ENCODE data around the gene SPDEF.

DNA sequence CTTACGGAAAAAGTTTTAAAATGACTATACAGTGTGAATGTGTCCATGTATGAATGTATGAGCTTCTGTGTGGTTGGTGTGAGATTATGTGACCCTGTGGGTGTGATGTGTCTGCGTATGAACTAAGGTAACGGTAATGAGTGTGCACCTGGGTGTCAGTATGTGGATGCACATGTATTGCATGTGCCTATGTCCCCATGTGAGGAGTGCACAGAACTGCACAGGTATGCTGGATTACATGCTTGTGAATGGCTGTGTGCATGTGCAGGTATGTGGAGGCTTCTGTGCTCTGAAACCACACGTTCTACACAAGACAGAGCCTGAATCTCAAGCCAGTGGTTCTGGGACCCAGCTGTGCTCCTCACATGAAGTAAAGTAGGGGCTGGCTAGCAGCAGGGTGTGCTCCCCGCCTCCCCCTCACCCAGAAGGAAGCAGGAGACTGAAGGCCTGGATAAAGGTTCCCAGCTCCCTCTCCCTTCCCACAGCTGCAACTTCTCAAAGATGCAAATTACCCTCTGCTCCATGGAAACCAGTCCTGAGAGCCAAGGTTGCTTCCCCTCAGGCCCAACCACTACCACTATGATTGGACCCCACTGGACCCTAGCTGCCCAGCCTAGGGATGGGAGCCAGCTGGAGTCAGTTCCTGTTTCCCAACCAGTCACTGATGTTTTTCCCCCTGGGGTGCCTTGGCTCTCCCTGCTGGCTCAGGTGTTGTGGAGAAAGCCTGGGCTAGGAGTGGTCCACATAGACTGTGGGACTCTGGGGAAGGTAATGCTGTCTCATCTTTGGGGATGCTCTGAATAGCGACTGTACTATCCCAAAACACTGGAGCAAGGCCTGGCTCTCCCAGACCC lies 24.8 kb upstream of the SPDEF start:
- TF ChIP-seq, protein P1, sequence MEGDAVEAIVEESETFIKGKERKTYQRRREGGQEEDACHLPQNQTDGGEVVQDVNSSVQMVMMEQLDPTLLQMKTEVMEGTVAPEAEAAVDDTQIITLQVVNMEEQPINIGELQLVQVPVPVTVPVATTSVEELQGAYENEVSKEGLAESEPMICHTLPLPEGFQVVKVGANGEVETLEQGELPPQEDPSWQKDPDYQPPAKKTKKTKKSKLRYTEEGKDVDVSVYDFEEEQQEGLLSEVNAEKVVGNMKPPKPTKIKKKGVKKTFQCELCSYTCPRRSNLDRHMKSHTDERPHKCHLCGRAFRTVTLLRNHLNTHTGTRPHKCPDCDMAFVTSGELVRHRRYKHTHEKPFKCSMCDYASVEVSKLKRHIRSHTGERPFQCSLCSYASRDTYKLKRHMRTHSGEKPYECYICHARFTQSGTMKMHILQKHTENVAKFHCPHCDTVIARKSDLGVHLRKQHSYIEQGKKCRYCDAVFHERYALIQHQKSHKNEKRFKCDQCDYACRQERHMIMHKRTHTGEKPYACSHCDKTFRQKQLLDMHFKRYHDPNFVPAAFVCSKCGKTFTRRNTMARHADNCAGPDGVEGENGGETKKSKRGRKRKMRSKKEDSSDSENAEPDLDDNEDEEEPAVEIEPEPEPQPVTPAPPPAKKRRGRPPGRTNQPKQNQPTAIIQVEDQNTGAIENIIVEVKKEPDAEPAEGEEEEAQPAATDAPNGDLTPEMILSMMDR (IDR thresholded peaks at IDR 0.05): no peak
- no peak for TF ChIP-seq POLR2AphosphoS5 (IDR thresholded peaks at IDR 0.05; ENCODE audit: insufficient read depth in 1 of 2, low read depth in 1 of 2)
- TF ChIP-seq POLR2A (IDR thresholded peaks at IDR 0.05): no peak

Data from vagina (tissue), 2 donors.